Activated T-helper 2 cell treated with anti-CD3 and anti-CD28 coated beads, Interferon-gamma antibody, Interleukin-2, Interleukin-4, amounts not matched to agents 10 μg/mL and 5 μg/mL and 100 μg/mL, durations not matched to agents 14 hours and 24 hours and 36 hours (primary cell): ENCODE data around the gene SLC22A7. TPM values are rescaled to one million over a fixed set of nuclear protein-coding genes. Genes with fewer than 3 reads are reported as not detected.

ENCODE experiments used
- DNase-seq: peaks from one replicate; pipeline ENCODE4 v3.0.0; 2021; ENCODE audit warnings: low spot score
- H3K27ac Mint-ChIP-seq: one replicate; pipeline ENCODE4 v1.8.0; 2021; ENCODE audit warnings: mixed read lengths
- H3K27me3 Mint-ChIP-seq: one replicate; pipeline ENCODE4 v1.8.0; 2021; ENCODE audit warnings: low read depth, mixed read lengths
- H3K36me3 Mint-ChIP-seq: one replicate; pipeline ENCODE4 v1.8.0; 2021; ENCODE audit warnings: low read depth, mixed read lengths
- H3K4me1 Mint-ChIP-seq: one replicate; pipeline ENCODE4 v1.8.0; 2021; ENCODE audit warnings: low read depth, mixed read lengths
- H3K4me3 Mint-ChIP-seq: one replicate; pipeline ENCODE4 v1.8.0; 2021; ENCODE audit warnings: low read depth, mild to moderate bottlenecking, moderate library complexity, mixed read lengths
- H3K9me3 Mint-ChIP-seq: one replicate; pipeline ENCODE4 v1.8.0; 2021; ENCODE audit warnings: mixed read lengths
- intact Hi-C: fragments of 100-400 bp; cut with micrococcal nuclease; formaldehyde crosslinking; loops from one replicate; pipeline ENCODE4 v1.15.1; 2023
- total RNA-seq: library from RNA; stranded (reverse); gene quantifications from 2 replicates; pipeline ENCODE4 v1.2.3, GENCODE V29; 2022

SLC22A7 gene
- total RNA-seq, 1 donor from 2014 or later: not detected

- intact Hi-C loops: no loop called here
- peaks cover 3% of the 10 kb centered on the region for H3K4me1 Mint-ChIP-seq
These were observed 5.8 kb downstream of the SLC22A7 start for GRCh38 chr6:43303751-43304331.

GRCh38 chr6:43304361-43304760 is 6.3 kb downstream of the SLC22A7 start:
- no peak overlapping the region for H3K4me3 Mint-ChIP-seq

More at GRCh38 chr6:43303751-43304331, 5.8 kb downstream of the SLC22A7 start:
- no peak for DNase-seq
- Mint-ChIP-seq H3K36me3 (no peaks in the 10 kb centered on the region), H3K27me3 (peaks cover 9% of the 10 kb centered on the region), H3K27ac (no peak overlapping the region), H3K9me3 (no peaks in the 10 kb centered on the region), H3K4me3 (no peak overlapping the region)

GRCh38 chr6:43304882-43305281 is 6.8 kb downstream of the SLC22A7 start:
- no peak for DNase-seq
- Mint-ChIP-seq H3K36me3 (no peaks in the 10 kb centered on the region), H3K27me3 (peaks cover 10% of the 10 kb centered on the region), H3K9me3 (no peaks in the 10 kb centered on the region), H3K27ac (no peak overlapping the region), H3K4me3 (no peak overlapping the region), H3K4me1 (peaks cover 7% of the 10 kb centered on the region)
- intact Hi-C loops: no loop called here

More at GRCh38 chr6:43304361-43304760, 6.3 kb downstream of the SLC22A7 start:
- H3K27me3 Mint-ChIP-seq: peaks cover 11% of the 10 kb centered on the region
- H3K36me3 Mint-ChIP-seq: no peaks in the 10 kb centered on the region
- H3K9me3 Mint-ChIP-seq: no peaks in the 10 kb centered on the region
- H3K27ac Mint-ChIP-seq: no peak overlapping the region
- intact Hi-C loops: no loop called here
- H3K4me1 Mint-ChIP-seq: peaks cover 7% of the 10 kb centered on the region
- DNase-seq: no peak

GRCh38 chr6:43306086-43306485 is 8.0 kb downstream of the SLC22A7 start:
- Mint-ChIP-seq H3K36me3 (no peaks in the 10 kb centered on the region), H3K4me1 (peaks cover 11% of the 10 kb centered on the region), H3K27ac (no peak overlapping the region), H3K27me3 (peaks cover 16% of the 10 kb centered on the region), H3K9me3 (no peaks in the 10 kb centered on the region), H3K4me3 (no peak overlapping the region)
- intact Hi-C loops: no loop called here
- DNase-seq: no peak

- H3K36me3 Mint-ChIP-seq: no peaks in the 10 kb centered on the region
- H3K27me3 Mint-ChIP-seq: peaks cover 17% of the 10 kb centered on the region
- intact Hi-C loops: no loop called here
- no peak overlapping the region for H3K4me3 Mint-ChIP-seq
- H3K9me3 Mint-ChIP-seq: no peaks in the 10 kb centered on the region
- DNase-seq: no peak
- peaks cover 11% of the 10 kb centered on the region for H3K4me1 Mint-ChIP-seq
- H3K27ac Mint-ChIP-seq: no peak overlapping the region
These were observed 9.5 kb downstream of the SLC22A7 start for GRCh38 chr6:43307451-43308100.

GRCh38 chr6:43308101-43308989 is 10.3 kb downstream of the SLC22A7 start, which contains the start of gene CRIP3:
CRIP3 (minus strand) TSS chr6:43308826; CDS start chr6:43308792, 34 bp downstream.
- Mint-ChIP-seq H3K27ac (no peak within 1 kb of the TSS), H3K36me3 (no peaks in the 10 kb centered on the region), H3K27me3 (peaks cover 17% of the 10 kb centered on the region), H3K4me1 (peaks cover 11% of the 10 kb centered on the region), H3K9me3 (no peaks in the 10 kb centered on the region), H3K4me3 (peak within 1 kb of the TSS; percentile 75)
- intact Hi-C loops: no loop called here
- peak; percentile 27 for DNase-seq

- H3K27ac Mint-ChIP-seq: no peak overlapping the region
- no peak for DNase-seq
- H3K27me3 Mint-ChIP-seq: peaks cover 18% of the 10 kb centered on the region
- H3K4me3 Mint-ChIP-seq: peak overlapping the region; percentile 75
- no peaks in the 10 kb centered on the region for H3K9me3 Mint-ChIP-seq
- H3K36me3 Mint-ChIP-seq: no peaks in the 10 kb centered on the region
- peaks cover 11% of the 10 kb centered on the region for H3K4me1 Mint-ChIP-seq
- intact Hi-C loops: no loop called here
These were observed 11.0 kb downstream of the SLC22A7 start for GRCh38 chr6:43308990-43309477.

GRCh38 chr6:43310134-43310533 is 12.1 kb downstream of the SLC22A7 start:
- no peaks in the 10 kb centered on the region for H3K36me3 Mint-ChIP-seq
- H3K4me3 Mint-ChIP-seq: no peak overlapping the region
- peaks cover 11% of the 10 kb centered on the region for H3K4me1 Mint-ChIP-seq
- intact Hi-C loops: no loop called here
- H3K9me3 Mint-ChIP-seq: no peaks in the 10 kb centered on the region
- DNase-seq: no peak
- no peak overlapping the region for H3K27ac Mint-ChIP-seq
- H3K27me3 Mint-ChIP-seq: peaks cover 24% of the 10 kb centered on the region

GRCh38 chr6:43310624-43311023 is 12.6 kb downstream of the SLC22A7 start:
- H3K4me3 Mint-ChIP-seq: no peak overlapping the region
- DNase-seq: no peak
- intact Hi-C loops: no loop called here
- H3K36me3 Mint-ChIP-seq: no peaks in the 10 kb centered on the region
- peaks cover 11% of the 10 kb centered on the region for H3K4me1 Mint-ChIP-seq
- no peak overlapping the region for H3K27ac Mint-ChIP-seq
- H3K9me3 Mint-ChIP-seq: no peaks in the 10 kb centered on the region
- H3K27me3 Mint-ChIP-seq: peaks cover 27% of the 10 kb centered on the region

- peaks cover 13% of the 10 kb centered on the region for H3K4me1 Mint-ChIP-seq
- no peak overlapping the region for H3K27ac Mint-ChIP-seq
- no peak for DNase-seq
- H3K36me3 Mint-ChIP-seq: no peaks in the 10 kb centered on the region
- H3K9me3 Mint-ChIP-seq: no peaks in the 10 kb centered on the region
- intact Hi-C loops: no loop called here
- H3K27me3 Mint-ChIP-seq: peaks cover 30% of the 10 kb centered on the region
- no peak overlapping the region for H3K4me3 Mint-ChIP-seq
These were observed 13.6 kb downstream of the SLC22A7 start for GRCh38 chr6:43311666-43312065.

- no peak overlapping the region for H3K4me3 Mint-ChIP-seq
- peaks cover 10% of the 10 kb centered on the region for H3K4me1 Mint-ChIP-seq
- intact Hi-C loops: no loop called here
- H3K36me3 Mint-ChIP-seq: no peaks in the 10 kb centered on the region
- H3K9me3 Mint-ChIP-seq: no peaks in the 10 kb centered on the region
- DNase-seq: no peak
- H3K27me3 Mint-ChIP-seq: peaks cover 34% of the 10 kb centered on the region
- no peak overlapping the region for H3K27ac Mint-ChIP-seq
These were observed 15.8 kb downstream of the SLC22A7 start for GRCh38 chr6:43313813-43314212.

GRCh38 chr6:43318011-43318410 is 20.0 kb downstream of the SLC22A7 start:
- Mint-ChIP-seq H3K4me1 (peaks cover 2% of the 10 kb centered on the region), H3K27me3 (peaks cover 25% of the 10 kb centered on the region), H3K27ac (no peak overlapping the region), H3K9me3 (no peaks in the 10 kb centered on the region), H3K36me3 (no peaks in the 10 kb centered on the region), H3K4me3 (no peak overlapping the region)
- DNase-seq: no peak
- intact Hi-C loops: no loop called here
